Stimulated activated CD8-positive, alpha-beta memory T cell treated with anti-CD3 and anti-CD28 coated beads, Interleukin-2, amount 100 ng/mL, for 48 hours (primary cell): ENCODE results near the gene C14orf119.

Experiments
- DNase-seq, 2 donors: peaks; one replicate each; pipeline ENCODE4 v3.0.0-alpha.2; 2020; ENCODE audit warnings: low read depth in 2 of 2

C14orf119 gene

GRCh38 chr14:23109769-23110168, 14.5 kb downstream of the C14orf119 start:
- DNase-seq = no peak

- no peak for DNase-seq
Measured at GRCh38 chr14:23110579-23111365, 15.5 kb downstream of the C14orf119 start.

GRCh38 chr14:23112359-23113178, 17.3 kb downstream of the C14orf119 start:
- DNase-seq = no peak

- DNase-seq = no peak
Measured at GRCh38 chr14:23113431-23114119, 18.3 kb downstream of the C14orf119 start.

GRCh38 chr14:23114120-23114458, 18.8 kb downstream of the C14orf119 start:
- DNase-seq = no peak

- no peak for DNase-seq
Measured at GRCh38 chr14:23114669-23115038, 19.3 kb downstream of the C14orf119 start.

- DNase-seq = no peak
Measured at GRCh38 chr14:23115039-23115731, 19.9 kb downstream of the C14orf119 start.

- no peak for DNase-seq
Measured at GRCh38 chr14:23115918-23116317, 20.6 kb downstream of the C14orf119 start.

GRCh38 chr14:23117371-23118020, 22.2 kb downstream of the C14orf119 start:
- no peak for DNase-seq

- no peak for DNase-seq
Measured at GRCh38 chr14:23118506-23119362, 23.4 kb downstream of the C14orf119 start, which contains the start of gene CEBPE. Gene CEBPE, minus strand, starts transcription at chr14:23119255. Its CDS starts 164 bp downstream, at chr14:23119091.

GRCh38 chr14:23119363-23120327, 24.3 kb downstream of the C14orf119 start:
- no peak for DNase-seq

- DNase-seq = peak; percentile 65 to 76
Measured at GRCh38 chr14:23120541-23121251, 25.4 kb downstream of the C14orf119 start.

- no peak for DNase-seq
Measured at GRCh38 chr14:23121361-23121771, 26.1 kb downstream of the C14orf119 start.

- no peak for DNase-seq
Measured at GRCh38 chr14:23122086-23122485, 26.8 kb downstream of the C14orf119 start.

GRCh38 chr14:23123419-23123818, 28.1 kb downstream of the C14orf119 start:
- no peak for DNase-seq

- no peak for DNase-seq
Measured at GRCh38 chr14:23124337-23124954, 29.1 kb downstream of the C14orf119 start.

GRCh38 chr14:23125011-23125410, 29.7 kb downstream of the C14orf119 start:
- no peak for DNase-seq

- no peak for DNase-seq
Measured at GRCh38 chr14:23125933-23126524, 30.7 kb downstream of the C14orf119 start.
